ENCODE measurements around the gene NUDT3.

NUDT3 gene

DNA sequence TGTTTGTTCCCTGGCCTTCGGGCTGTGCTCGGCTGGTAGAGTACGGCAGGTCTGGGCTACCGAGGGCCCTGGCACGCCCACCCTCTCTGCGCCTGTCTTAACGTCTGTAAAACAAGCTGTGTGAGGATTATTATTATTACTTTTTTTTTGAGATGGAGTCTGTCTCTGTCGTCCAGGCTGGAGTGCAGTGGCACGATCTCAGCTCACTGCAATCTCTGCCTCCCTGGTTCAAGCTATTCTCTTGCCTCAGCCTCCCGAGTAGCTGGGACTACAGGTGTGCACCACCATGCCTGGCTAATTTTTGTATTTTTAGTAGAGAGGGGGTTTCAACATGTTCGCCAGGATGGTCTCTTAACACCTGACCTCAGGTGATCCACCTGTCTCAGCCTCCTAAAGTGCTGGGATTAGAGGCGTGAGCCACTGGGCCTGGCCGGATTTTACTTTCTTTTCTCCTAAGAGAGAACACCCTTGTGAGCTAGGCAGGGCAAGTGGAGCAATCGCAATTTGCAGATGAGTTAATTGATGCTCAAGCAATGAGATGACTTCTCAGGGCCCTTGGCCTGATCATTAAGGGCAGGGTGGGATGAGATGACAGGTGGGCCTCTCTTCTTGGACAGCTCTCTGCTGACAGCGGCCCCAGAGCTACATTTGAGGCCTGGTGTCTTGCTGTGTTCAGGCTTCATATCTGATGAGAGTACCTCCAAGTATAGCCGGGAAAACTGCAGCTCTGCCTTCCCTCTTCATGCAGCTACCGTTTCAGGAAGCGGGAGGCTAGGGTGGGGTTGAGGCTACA lies 142.8 kb downstream of the NUDT3 start:
- TF ChIP-seq TOX (CRISPR knock-in tag; IDR thresholded peaks at IDR 0.05; ENCODE audit: borderline replicate concordance) (no peak), ZNF8 (CRISPR knock-in tag; IDR thresholded peaks at IDR 0.05) (no peak), TCF4 (CRISPR knock-in tag; IDR thresholded peaks at IDR 0.05; ENCODE audit: borderline replicate concordance) (no peak), OSR1 (CRISPR knock-in tag; IDR thresholded peaks at IDR 0.05) (no peak), ISL1 (CRISPR knock-in tag; IDR thresholded peaks at IDR 0.05) (no peak), ESRRG (CRISPR knock-in tag; IDR thresholded peaks at IDR 0.05) (no peak), ZFP30 (CRISPR knock-in tag; IDR thresholded peaks at IDR 0.05) (no peak), ZNF70 (CRISPR knock-in tag; IDR thresholded peaks at IDR 0.05) (no peak), GLIS3 (CRISPR knock-in tag; IDR thresholded peaks at IDR 0.05) (no peak), RARB (CRISPR knock-in tag; IDR thresholded peaks at IDR 0.05) (no peak), BACH2 (CRISPR knock-in tag; IDR thresholded peaks at IDR 0.05; ENCODE audit: borderline replicate concordance) (no peak), ZFP3 (CRISPR knock-in tag; IDR thresholded peaks at IDR 0.05) (no peak), PPARA (CRISPR knock-in tag; IDR thresholded peaks at IDR 0.05; ENCODE audit: borderline replicate concordance) (no peak)
- TF ChIP-seq, protein P1, sequence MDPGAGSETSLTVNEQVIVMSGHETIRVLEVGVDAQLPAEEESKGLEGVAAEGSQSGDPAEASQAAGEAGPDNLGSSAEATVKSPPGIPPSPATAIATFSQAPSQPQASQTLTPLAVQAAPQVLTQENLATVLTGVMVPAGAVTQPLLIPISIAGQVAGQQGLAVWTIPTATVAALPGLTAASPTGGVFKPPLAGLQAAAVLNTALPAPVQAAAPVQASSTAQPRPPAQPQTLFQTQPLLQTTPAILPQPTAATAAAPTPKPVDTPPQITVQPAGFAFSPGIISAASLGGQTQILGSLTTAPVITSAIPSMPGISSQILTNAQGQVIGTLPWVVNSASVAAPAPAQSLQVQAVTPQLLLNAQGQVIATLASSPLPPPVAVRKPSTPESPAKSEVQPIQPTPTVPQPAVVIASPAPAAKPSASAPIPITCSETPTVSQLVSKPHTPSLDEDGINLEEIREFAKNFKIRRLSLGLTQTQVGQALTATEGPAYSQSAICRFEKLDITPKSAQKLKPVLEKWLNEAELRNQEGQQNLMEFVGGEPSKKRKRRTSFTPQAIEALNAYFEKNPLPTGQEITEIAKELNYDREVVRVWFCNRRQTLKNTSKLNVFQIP (CRISPR knock-in tag; IDR thresholded peaks at IDR 0.05; ENCODE audit: borderline replicate concordance, low read depth): no peak
- peak; percentile 48 for ATAC-seq

DNA sequence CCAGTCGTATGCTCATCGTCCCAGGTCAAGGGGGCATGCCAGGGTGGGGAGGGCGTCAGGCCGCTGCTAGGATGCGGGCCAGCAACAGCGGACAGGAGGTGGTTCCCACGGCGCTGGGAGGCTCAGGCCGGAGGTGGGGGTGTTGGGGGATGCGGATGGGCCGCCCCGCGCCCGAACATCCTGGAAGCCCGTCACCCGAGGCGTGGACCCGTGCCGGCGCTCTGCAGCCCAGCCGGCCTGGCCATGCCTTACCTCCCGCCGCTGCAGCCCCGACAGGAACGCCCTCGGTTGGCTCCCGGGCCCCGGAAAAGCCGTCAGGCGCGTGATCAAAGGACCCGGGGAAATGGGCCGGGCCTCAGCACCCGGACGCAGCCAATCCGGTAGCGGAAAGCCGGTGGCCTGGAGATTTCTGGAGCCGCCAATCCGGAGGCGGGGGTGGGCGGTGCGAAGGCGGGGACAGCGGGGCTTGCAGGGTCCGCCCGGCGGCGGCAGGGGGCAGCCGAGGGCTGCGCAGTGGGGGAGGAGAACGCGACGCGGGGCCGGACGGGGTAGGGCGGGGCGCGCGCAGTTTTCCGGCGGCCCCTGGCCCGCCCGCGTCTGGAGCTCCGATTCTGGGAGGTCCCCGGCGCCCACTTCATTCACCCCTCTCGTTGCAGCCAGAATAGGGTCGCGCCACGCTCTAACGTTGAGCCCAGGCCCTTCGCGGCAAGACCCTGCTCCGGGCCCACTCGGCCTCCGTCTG lies 143.6 kb downstream of the NUDT3 start, which contains the start of gene SMIM29:
Gene SMIM29, minus strand, starts transcription at position 280 of the 742 bp plus-strand sequence. CDS start 1,215 bp downstream, outside the sequence.
- ATAC-seq: peak; percentile 81
- TF ChIP-seq TCF4 (CRISPR knock-in tag; IDR thresholded peaks at IDR 0.05; ENCODE audit: borderline replicate concordance) (no peak), SNAI2 (CRISPR knock-in tag; IDR thresholded peaks at IDR 0.05) (no peak), ESRRG (CRISPR knock-in tag; IDR thresholded peaks at IDR 0.05) (no peak)

DNA sequence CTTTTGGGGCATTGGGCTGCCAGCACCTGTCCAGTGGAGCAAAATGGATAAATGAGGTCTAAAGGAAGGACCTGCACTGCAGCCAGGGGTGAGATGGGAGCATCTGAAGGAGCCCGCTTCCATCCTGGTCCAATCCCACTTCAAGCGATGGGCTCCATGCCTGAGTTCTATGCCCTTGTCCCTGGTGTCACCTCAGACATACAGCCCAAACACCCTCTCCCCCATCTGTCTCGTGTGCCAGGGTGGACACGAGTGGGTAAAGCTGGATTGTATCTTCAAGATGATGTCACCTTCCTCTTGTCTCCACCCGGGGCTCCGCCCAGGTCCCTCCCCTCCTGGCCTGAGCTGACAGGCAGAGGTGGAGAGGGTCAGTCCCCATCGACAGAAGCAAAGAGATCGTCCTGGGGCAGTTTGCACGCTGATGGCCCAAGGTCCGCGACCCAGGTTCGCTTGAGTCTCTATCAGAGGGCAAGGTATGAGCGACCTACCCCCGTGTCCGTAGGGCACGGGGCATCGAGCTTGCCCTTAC lies 144.2 kb downstream of the NUDT3 start:
- no peak for TF ChIP-seq ZNF565 (CRISPR knock-in tag; conservative IDR thresholded peaks at IDR 0.05; ENCODE audit: low read depth)
- TF ChIP-seq TOX (CRISPR knock-in tag; IDR thresholded peaks at IDR 0.05; ENCODE audit: borderline replicate concordance): no peak
- TF ChIP-seq, protein P2, sequence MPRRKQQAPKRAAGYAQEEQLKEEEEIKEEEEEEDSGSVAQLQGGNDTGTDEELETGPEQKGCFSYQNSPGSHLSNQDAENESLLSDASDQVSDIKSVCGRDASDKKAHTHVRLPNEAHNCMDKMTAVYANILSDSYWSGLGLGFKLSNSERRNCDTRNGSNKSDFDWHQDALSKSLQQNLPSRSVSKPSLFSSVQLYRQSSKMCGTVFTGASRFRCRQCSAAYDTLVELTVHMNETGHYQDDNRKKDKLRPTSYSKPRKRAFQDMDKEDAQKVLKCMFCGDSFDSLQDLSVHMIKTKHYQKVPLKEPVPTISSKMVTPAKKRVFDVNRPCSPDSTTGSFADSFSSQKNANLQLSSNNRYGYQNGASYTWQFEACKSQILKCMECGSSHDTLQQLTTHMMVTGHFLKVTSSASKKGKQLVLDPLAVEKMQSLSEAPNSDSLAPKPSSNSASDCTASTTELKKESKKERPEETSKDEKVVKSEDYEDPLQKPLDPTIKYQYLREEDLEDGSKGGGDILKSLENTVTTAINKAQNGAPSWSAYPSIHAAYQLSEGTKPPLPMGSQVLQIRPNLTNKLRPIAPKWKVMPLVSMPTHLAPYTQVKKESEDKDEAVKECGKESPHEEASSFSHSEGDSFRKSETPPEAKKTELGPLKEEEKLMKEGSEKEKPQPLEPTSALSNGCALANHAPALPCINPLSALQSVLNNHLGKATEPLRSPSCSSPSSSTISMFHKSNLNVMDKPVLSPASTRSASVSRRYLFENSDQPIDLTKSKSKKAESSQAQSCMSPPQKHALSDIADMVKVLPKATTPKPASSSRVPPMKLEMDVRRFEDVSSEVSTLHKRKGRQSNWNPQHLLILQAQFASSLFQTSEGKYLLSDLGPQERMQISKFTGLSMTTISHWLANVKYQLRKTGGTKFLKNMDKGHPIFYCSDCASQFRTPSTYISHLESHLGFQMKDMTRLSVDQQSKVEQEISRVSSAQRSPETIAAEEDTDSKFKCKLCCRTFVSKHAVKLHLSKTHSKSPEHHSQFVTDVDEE (CRISPR knock-in tag; IDR thresholded peaks at IDR 0.05): no peak
- TF ChIP-seq, protein P1 (CRISPR knock-in tag; IDR thresholded peaks at IDR 0.05; ENCODE audit: borderline replicate concordance, low read depth): no peak
- TF ChIP-seq SNAI2 (CRISPR knock-in tag; IDR thresholded peaks at IDR 0.05): no peak
- TF ChIP-seq, protein P3, sequence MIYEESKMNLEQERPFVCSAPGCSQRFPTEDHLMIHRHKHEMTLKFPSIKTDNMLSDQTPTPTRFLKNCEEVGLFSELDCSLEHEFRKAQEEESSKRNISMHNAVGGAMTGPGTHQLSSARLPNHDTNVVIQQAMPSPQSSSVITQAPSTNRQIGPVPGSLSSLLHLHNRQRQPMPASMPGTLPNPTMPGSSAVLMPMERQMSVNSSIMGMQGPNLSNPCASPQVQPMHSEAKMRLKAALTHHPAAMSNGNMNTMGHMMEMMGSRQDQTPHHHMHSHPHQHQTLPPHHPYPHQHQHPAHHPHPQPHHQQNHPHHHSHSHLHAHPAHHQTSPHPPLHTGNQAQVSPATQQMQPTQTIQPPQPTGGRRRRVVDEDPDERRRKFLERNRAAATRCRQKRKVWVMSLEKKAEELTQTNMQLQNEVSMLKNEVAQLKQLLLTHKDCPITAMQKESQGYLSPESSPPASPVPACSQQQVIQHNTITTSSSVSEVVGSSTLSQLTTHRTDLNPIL (CRISPR knock-in tag; IDR thresholded peaks at IDR 0.05; ENCODE audit: low read depth): no peak
- TF ChIP-seq GLIS3 (CRISPR knock-in tag; IDR thresholded peaks at IDR 0.05): no peak
- no peak for TF ChIP-seq ZNF70 (CRISPR knock-in tag; IDR thresholded peaks at IDR 0.05)
- TF ChIP-seq ESRRG (CRISPR knock-in tag; IDR thresholded peaks at IDR 0.05): no peak
- TF ChIP-seq ZC3H10 (CRISPR knock-in tag; IDR thresholded peaks at IDR 0.05): no peak
- no peak for TF ChIP-seq ZNF8 (CRISPR knock-in tag; IDR thresholded peaks at IDR 0.05)
- TF ChIP-seq TCF4 (CRISPR knock-in tag; IDR thresholded peaks at IDR 0.05; ENCODE audit: borderline replicate concordance): no peak
- no peak for TF ChIP-seq OSR1 (CRISPR knock-in tag; IDR thresholded peaks at IDR 0.05)
- TF ChIP-seq PPARA (CRISPR knock-in tag; IDR thresholded peaks at IDR 0.05; ENCODE audit: borderline replicate concordance): no peak
- peak; percentile 29 for ATAC-seq

Measured in SK-N-SH treated with all-trans-retinoic acid at 6 μM for 48 hours (cell line).